Neural cell (in vitro differentiated cells): Measurements from ENCODE around the gene CEMIP2. TPM values are rescaled to one million over a fixed set of nuclear protein-coding genes. Genes with fewer than 3 reads are reported as not detected.

Experiments
- H2AFZ ChIP-seq: fragments of 200-600, 300-800 bp; sonication (generic), shearing (Covaris generic); 2 replicates; pipeline ENCODE4 v1.6.0; 2014; ENCODE audit warnings: low read depth, mild to moderate bottlenecking, antibody characterized with exemption, low read length, moderate library complexity
- H3F3A ChIP-seq: fragments of 200-600 bp; shearing (Covaris generic); 2 replicates; pipeline ENCODE4 v1.6.1; 2016; ENCODE audit warnings: mild to moderate bottlenecking, moderate library complexity, mixed read lengths, antibody characterized with exemption, low read length; ENCODE audit not compliant: insufficient read depth, poor library complexity, severe bottlenecking
- H3K27ac ChIP-seq: fragments of 200-600, 300-800 bp; sonication (generic), shearing (Covaris generic); 2 replicates; pipeline ENCODE4 v1.5.1; 2014; ENCODE audit warnings: mild to moderate bottlenecking, low read length, moderate library complexity
- H3K27me3 ChIP-seq: fragments of 300-800, 200-600 bp; sonication (generic), shearing (Covaris generic); 2 replicates; pipeline ENCODE4 v1.6.0; 2014; ENCODE audit warnings: mild to moderate bottlenecking, low read depth, low read length, moderate library complexity; ENCODE audit not compliant: insufficient read depth
- H3K36me3 ChIP-seq: fragments of 300-800, 200-600 bp; sonication (generic), shearing (Covaris generic); 2 replicates; pipeline ENCODE4 v1.5.1; 2014; ENCODE audit warnings: mild to moderate bottlenecking, antibody characterized with exemption, low read length, moderate library complexity; ENCODE audit not compliant: insufficient read depth
- H3K4me2 ChIP-seq: fragments of 300-800, 200-600 bp; sonication (generic), shearing (Covaris generic); 2 replicates; pipeline ENCODE4 v1.6.0; 2014; ENCODE audit warnings: mild to moderate bottlenecking, low read length
- H3K4me3 ChIP-seq: fragments of 300-800, 200-600 bp; sonication (generic), shearing (Covaris generic); 2 replicates; pipeline ENCODE4 v1.5.1; 2014; ENCODE audit warnings: mild to moderate bottlenecking, low read length, moderate library complexity
- H3K79me2 ChIP-seq: fragments of 200-600 bp; shearing (Covaris generic); replicated peaks from 2 replicates; pipeline ENCODE4 v1.6.0; 2014; ENCODE audit warnings: mild to moderate bottlenecking, low read length, moderate library complexity; ENCODE audit not compliant: insufficient read depth
- H3K9ac ChIP-seq: fragments of 300-800, 200-600 bp; sonication (generic), shearing (Covaris generic); 2 replicates; pipeline ENCODE4 v1.6.1; 2016; ENCODE audit warnings: mild to moderate bottlenecking, low read length, mixed read lengths
- H3K9me2 ChIP-seq: fragments of 200-600 bp; shearing (Covaris generic); 2 replicates; pipeline ENCODE4 v1.6.1; 2016; ENCODE audit warnings: mild to moderate bottlenecking, low read length, mixed read lengths; ENCODE audit not compliant: insufficient read depth
- H3K9me3 ChIP-seq: fragments of 200-600, 300-800 bp; sonication (generic), shearing (Covaris generic); 2 replicates; pipeline ENCODE4 v1.6.1; 2016; ENCODE audit warnings: mild to moderate bottlenecking, mixed run types, low read length, moderate library complexity, mixed read lengths
- H4K20me1 ChIP-seq: fragments of 200-600 bp; shearing (Covaris generic); 2 replicates; pipeline ENCODE4 v1.6.1; 2016; ENCODE audit warnings: mild to moderate bottlenecking, mixed run types; ENCODE audit not compliant: insufficient read depth
- CTCF ChIP-seq: fragments of 450-650 bp; IDR thresholded peaks from 2 replicates; pipeline ENCODE4 v1.5.1; 2014; ENCODE audit warnings: antibody characterized with exemption, mild to moderate bottlenecking, moderate library complexity; ENCODE audit not compliant: poor library complexity, severe bottlenecking
- EP300 ChIP-seq: fragments of 450-650 bp; conservative IDR thresholded peaks from 2 replicates; pipeline ENCODE4 v1.6.1; 2014; ENCODE audit warnings: antibody characterized with exemption, mild to moderate bottlenecking, moderate library complexity; ENCODE audit not compliant: poor library complexity, severe bottlenecking
- EZH2 ChIP-seq: fragments of 200-600, 300-800 bp; shearing (Covaris generic), sonication (generic); IDR thresholded peaks from 2 replicates; pipeline ENCODE4 v1.6.1; 2014; ENCODE audit warnings: antibody characterized with exemption, low read length, borderline replicate concordance, mild to moderate bottlenecking; ENCODE audit not compliant: insufficient read depth, poor library complexity, severe bottlenecking
- MXI1 ChIP-seq: fragments of 450-650 bp; conservative IDR thresholded peaks from 2 replicates; pipeline ENCODE4 v1.6.1; 2014; ENCODE audit warnings: antibody characterized with exemption, mild to moderate bottlenecking; ENCODE audit not compliant: poor library complexity, severe bottlenecking
- POLR2AphosphoS5 ChIP-seq: IDR thresholded peaks from 2 replicates; pipeline ENCODE4 v1.6.1; 2012
- RAD21 ChIP-seq: fragments of 450-650 bp; conservative IDR thresholded peaks from 2 replicates; pipeline ENCODE4 v1.6.1; 2014; ENCODE audit warnings: antibody characterized with exemption, mild to moderate bottlenecking, moderate library complexity
- REST ChIP-seq: IDR thresholded peaks from 2 replicates; pipeline ENCODE4 v1.6.1; 2012; ENCODE audit warnings: borderline replicate concordance
- SMC3 ChIP-seq: fragments of 450-650 bp; conservative IDR thresholded peaks from 2 replicates; pipeline ENCODE4 v1.6.1; 2014; ENCODE audit warnings: antibody characterized with exemption, mild to moderate bottlenecking, moderate library complexity; ENCODE audit not compliant: poor library complexity
- TAF1 ChIP-seq: IDR thresholded peaks from 2 replicates; pipeline ENCODE4 v1.6.1; 2012; ENCODE audit warnings: low read depth
- polyA plus RNA-seq: library from polyadenylated mRNA; depleted of rRNA; stranded (reverse); fragments of >200 nt; gene quantifications from 2 replicates; pipeline ENCODE4 v1.2.3, GENCODE V29; 2014

CEMIP2 gene
- polyA plus RNA-seq, 1 donor from 2014 or later, result 11.3 TPM

GRCh38 chr9:71746023-71746757 lies 22.1 kb downstream of the CEMIP2 start:
- H3F3A ChIP-seq, result no peaks in the 10 kb centered on the region
- H3K9me2 ChIP-seq, result no peaks in the 10 kb centered on the region
- H3K9me3 ChIP-seq, result no peaks in the 10 kb centered on the region
- no peak overlapping the region for H2AFZ ChIP-seq
- H3K27ac ChIP-seq, result no peak overlapping the region
- TF ChIP-seq MXI1, result no peak
- H4K20me1 ChIP-seq, result no peaks in the 10 kb centered on the region
- H3K79me2 ChIP-seq, result peaks cover 27% of the 10 kb centered on the region
- no peak overlapping the region for H3K4me2 ChIP-seq
- no peak overlapping the region for H3K9ac ChIP-seq
- H3K27me3 ChIP-seq, result no peaks in the 10 kb centered on the region
- H3K4me3 ChIP-seq, result no peak overlapping the region
- H3K36me3 ChIP-seq, result no peaks in the 10 kb centered on the region

- H3K27ac ChIP-seq, result no peak overlapping the region
- H3K9ac ChIP-seq, result no peak overlapping the region
- no peak overlapping the region for H3K4me3 ChIP-seq
- H3K79me2 ChIP-seq, result peaks cover 18% of the 10 kb centered on the region
- no peaks in the 10 kb centered on the region for H3K9me2 ChIP-seq
- H3F3A ChIP-seq, result no peaks in the 10 kb centered on the region
- no peak overlapping the region for H2AFZ ChIP-seq
- no peaks in the 10 kb centered on the region for H3K27me3 ChIP-seq
- no peaks in the 10 kb centered on the region for H3K9me3 ChIP-seq
- no peaks in the 10 kb centered on the region for H4K20me1 ChIP-seq
- TF ChIP-seq REST, result no peak
- TF ChIP-seq RAD21, result no peak
- no peak for TF ChIP-seq POLR2AphosphoS5
- TF ChIP-seq SMC3, result no peak
- no peak for TF ChIP-seq MXI1
- TF ChIP-seq EZH2, result no peak
- no peak for TF ChIP-seq TAF1
- no peak for TF ChIP-seq EP300
- TF ChIP-seq CTCF, result no peak
- no peak overlapping the region for H3K4me2 ChIP-seq
- no peaks in the 10 kb centered on the region for H3K36me3 ChIP-seq
These were observed 23.4 kb downstream of the CEMIP2 start for GRCh38 chr9:71744754-71745521.
